GM12875 (cell line): ENCODE measurements around the gene USF2.

Source experiments
- H3K4me3 ChIP-seq: one replicate; pipeline ENCODE4 v1.5.1; 2011; ENCODE audit warnings: low read depth, low read length, control low read depth
- TF ChIP-seq, protein P1 (sequence below): IDR thresholded peaks from 2 replicates; pipeline ENCODE4 v1.5.1; 2011; ENCODE audit warnings: low read depth, mild to moderate bottlenecking, control low read depth, inconsistent platforms, low read length, moderate library complexity, borderline replicate concordance; ENCODE audit not compliant: insufficient read depth

Gene USF2

GRCh38 chr19:35267818-35268535, 785 bp upstream of the USF2 start:
- TF ChIP-seq, protein P1, sequence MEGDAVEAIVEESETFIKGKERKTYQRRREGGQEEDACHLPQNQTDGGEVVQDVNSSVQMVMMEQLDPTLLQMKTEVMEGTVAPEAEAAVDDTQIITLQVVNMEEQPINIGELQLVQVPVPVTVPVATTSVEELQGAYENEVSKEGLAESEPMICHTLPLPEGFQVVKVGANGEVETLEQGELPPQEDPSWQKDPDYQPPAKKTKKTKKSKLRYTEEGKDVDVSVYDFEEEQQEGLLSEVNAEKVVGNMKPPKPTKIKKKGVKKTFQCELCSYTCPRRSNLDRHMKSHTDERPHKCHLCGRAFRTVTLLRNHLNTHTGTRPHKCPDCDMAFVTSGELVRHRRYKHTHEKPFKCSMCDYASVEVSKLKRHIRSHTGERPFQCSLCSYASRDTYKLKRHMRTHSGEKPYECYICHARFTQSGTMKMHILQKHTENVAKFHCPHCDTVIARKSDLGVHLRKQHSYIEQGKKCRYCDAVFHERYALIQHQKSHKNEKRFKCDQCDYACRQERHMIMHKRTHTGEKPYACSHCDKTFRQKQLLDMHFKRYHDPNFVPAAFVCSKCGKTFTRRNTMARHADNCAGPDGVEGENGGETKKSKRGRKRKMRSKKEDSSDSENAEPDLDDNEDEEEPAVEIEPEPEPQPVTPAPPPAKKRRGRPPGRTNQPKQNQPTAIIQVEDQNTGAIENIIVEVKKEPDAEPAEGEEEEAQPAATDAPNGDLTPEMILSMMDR = no peak
- peak overlapping the region; percentile 77 for H3K4me3 ChIP-seq

DNA sequence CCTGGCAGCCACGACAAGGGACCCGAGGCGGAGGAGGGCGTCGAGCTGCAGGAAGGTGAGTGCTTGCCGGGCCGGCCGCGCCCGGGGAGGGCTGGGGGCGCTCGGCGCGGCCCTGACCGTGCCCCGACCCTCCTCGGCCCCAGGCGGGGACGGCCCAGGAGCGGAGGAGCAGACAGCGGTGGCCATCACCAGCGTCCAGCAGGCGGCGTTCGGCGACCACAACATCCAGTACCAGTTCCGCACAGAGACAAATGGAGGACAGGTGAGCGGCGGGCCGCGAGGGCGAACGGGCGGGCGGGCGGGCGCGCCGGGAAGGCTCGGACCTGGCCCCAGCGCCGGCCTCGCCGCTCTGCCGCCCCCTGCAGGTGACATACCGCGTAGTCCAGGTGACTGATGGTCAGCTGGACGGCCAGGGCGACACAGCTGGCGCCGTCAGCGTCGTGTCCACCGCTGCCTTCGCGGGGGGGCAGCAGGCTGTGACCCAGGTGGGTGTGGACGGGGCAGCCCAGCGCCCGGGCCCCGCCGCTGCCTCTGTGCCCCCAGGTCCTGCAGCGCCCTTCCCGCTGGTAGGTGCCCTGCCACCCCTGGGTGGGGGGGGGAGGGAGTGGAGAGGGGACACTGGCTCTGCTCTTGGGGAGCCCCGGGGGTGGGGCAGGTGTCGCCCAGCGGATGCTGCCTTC, 816 bp downstream of the USF2 start:
- H3K4me3 ChIP-seq = peak overlapping the region; percentile 77

GRCh38 chr19:35270381-35270811, 1.6 kb downstream of the USF2 start:
- TF ChIP-seq, protein P1 = no peak
- H3K4me3 ChIP-seq = no peak overlapping the region

More for the DNA sequence above, 816 bp downstream of the USF2 start:
- TF ChIP-seq, protein P1 = peak; percentile 63; the same call in 1 of the 2 replicates

DNA sequence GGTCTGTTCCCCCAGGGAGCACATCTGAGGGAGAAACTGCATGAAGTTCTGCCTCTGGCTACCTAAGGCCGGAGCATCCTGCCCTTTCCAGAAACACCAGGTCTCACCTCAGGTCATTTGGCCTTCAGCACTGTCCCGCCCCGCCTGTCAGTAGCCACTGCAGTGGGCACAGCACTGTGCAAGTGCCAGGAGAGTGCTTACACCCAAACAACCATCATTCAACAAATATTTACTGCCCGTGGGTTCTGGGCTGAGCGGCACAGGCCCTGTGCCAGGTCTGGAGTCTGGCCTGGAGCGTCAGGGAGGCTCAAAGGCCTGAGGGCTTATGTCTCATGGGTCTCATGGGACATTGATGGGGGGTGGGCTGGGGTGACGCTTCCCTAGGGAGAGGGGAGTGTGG, 2.8 kb downstream of the USF2 start:
- TF ChIP-seq, protein P1 = no peak
- no peak overlapping the region for H3K4me3 ChIP-seq

DNA sequence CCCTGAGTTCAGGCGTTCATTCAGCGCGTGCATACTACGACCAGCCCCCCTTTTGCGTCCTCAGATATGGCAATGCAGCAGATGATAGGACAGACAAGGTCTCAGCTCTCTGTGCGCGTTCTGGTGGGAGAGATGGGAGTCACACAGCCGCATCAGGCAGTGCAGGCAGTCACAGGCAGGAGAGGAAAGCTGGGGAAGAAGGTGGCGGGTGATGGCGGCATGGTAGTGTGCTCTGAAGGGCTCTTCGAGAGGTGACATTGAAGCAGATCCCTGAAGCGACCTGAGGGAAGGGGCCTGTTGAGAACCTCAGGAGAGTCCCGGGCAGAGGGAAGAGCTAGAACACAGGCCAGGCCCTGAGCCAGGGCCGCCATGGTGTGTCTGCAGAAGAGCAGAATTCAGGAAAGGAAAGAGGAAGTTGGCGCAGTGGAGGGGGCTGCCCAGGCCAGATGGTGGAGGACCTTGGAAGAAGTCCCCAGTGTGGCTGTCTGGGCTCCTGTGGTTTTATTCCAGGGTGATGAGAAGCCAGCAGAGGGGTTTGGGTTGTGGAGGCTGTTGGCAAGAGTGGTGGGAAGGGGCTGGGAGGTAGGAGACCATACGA, 3.5 kb downstream of the USF2 start:
- TF ChIP-seq, protein P1 = no peak
- H3K4me3 ChIP-seq = no peak overlapping the region

GRCh38 chr19:35272954-35273649, 4.3 kb downstream of the USF2 start:
- TF ChIP-seq, protein P1 = no peak
- no peak overlapping the region for H3K4me3 ChIP-seq
